ENCODE results near the gene FAM216A.

FAM216A gene

GRCh38 chr12:110537605-110538409 lies 69.2 kb downstream of the FAM216A start:
- Histone ChIP-seq H3K9me2 (replicated peaks; ENCODE audit: control insufficient read depth, low read length) (no peaks in the 10 kb centered on the region), H3K4me2 (ENCODE audit: low read length) (no peak overlapping the region), H3K4me3 (ENCODE audit: low read length) (no peak overlapping the region), H3K4me1 (ENCODE audit: control insufficient read depth, low read length) (peaks cover 20% of the 10 kb centered on the region), H4K20me1 (ENCODE audit: control insufficient read depth, insufficient read depth, low read depth, low read length) (no peaks in the 10 kb centered on the region), H3K27ac (ENCODE audit: low read depth, low read length) (no peak overlapping the region), H3K79me2 (ENCODE audit: control insufficient read depth, low read length) (peaks cover 41% of the 10 kb centered on the region), H3F3A (ENCODE audit: control insufficient read depth, insufficient read depth) (peaks cover 8% of the 10 kb centered on the region; the same call in 1 of the 2 replicates), H3K9me3 (ENCODE audit: control insufficient read depth, insufficient read depth, low read length) (no peaks in the 10 kb centered on the region), H3K27me3 (ENCODE audit: control insufficient read depth, low read length) (no peaks in the 10 kb centered on the region), H3K36me3 (ENCODE audit: control insufficient read depth, low read length) (peaks cover 81% of the 10 kb centered on the region)
- TF ChIP-seq CTCF (IDR thresholded peaks at IDR 0.05; ENCODE audit: low read depth, low read length, poor library complexity, severe bottlenecking): no peak
- TF ChIP-seq EZH2phosphoT487 (IDR thresholded peaks at IDR 0.05; ENCODE audit: borderline replicate concordance, low read length): no peak

- Histone ChIP-seq H3K4me3 (ENCODE audit: low read length) (no peak overlapping the region), H3K36me3 (ENCODE audit: control insufficient read depth, low read length) (peaks cover 83% of the 10 kb centered on the region), H3K4me2 (ENCODE audit: low read length) (no peak overlapping the region)
These were observed 70.4 kb downstream of the FAM216A start for GRCh38 chr12:110538869-110539622.

More at GRCh38 chr12:110538869-110539622, 70.4 kb downstream of the FAM216A start:
- peaks cover 8% of the 10 kb centered on the region for H3K4me1 ChIP-seq (ENCODE audit: control insufficient read depth, low read length)
- H3K27ac ChIP-seq (ENCODE audit: low read depth, low read length): no peak overlapping the region
- no peaks in the 10 kb centered on the region for H3K27me3 ChIP-seq (ENCODE audit: control insufficient read depth, low read length)
- peaks cover 47% of the 10 kb centered on the region for H3K79me2 ChIP-seq (ENCODE audit: control insufficient read depth, low read length)
- no peak for TF ChIP-seq EZH2phosphoT487 (IDR thresholded peaks at IDR 0.05; ENCODE audit: borderline replicate concordance, low read length)
- H4K20me1 ChIP-seq (ENCODE audit: control insufficient read depth, insufficient read depth, low read depth, low read length): no peaks in the 10 kb centered on the region
- H3F3A ChIP-seq (ENCODE audit: control insufficient read depth, insufficient read depth): peaks cover 10% of the 10 kb centered on the region; the same call in 1 of the 2 replicates
- H3K9me3 ChIP-seq (ENCODE audit: control insufficient read depth, insufficient read depth, low read length): no peaks in the 10 kb centered on the region
- no peaks in the 10 kb centered on the region for H3K9me2 ChIP-seq (replicated peaks; ENCODE audit: control insufficient read depth, low read length)
